Calu3 (cell line): ENCODE data around the gene CCNK. TPM values are rescaled to one million over a fixed set of nuclear protein-coding genes. Genes with fewer than 3 reads are reported as not detected.
A peak's percentile ranks its signal among the peaks of the same experiment; 100 is the strongest.

Experiments
- BruUV-seq: library from RNA; stranded (reverse); fragments of 400-500 nt; replicated peaks from 2 replicates; lab custom pipeline; 2021; lab: Mats Ljungman, UMichigan
- CTCF ChIA-PET: fragments of 300-600 bp; sonication (Branson Sonifier 250); formaldehyde crosslinking; loops from one replicate; lab custom pipeline; 2022; ENCODE audit warnings: antibody characterized with exemption; lab: Charles Lee
- DNase-seq: peaks from one replicate; pipeline ENCODE4 v3.0.0; 2022
- H3K27ac Mint-ChIP-seq: one replicate; pipeline ENCODE4 v1.8.0; 2022; ENCODE audit warnings: mixed read lengths; ENCODE audit not compliant: unreplicated experiment
- H3K27me3 Mint-ChIP-seq: one replicate; pipeline ENCODE4 v1.8.0; 2022; ENCODE audit warnings: mixed read lengths; ENCODE audit not compliant: unreplicated experiment
- H3K36me3 Mint-ChIP-seq: one replicate; pipeline ENCODE4 v1.8.0; 2022; ENCODE audit warnings: mild to moderate bottlenecking, moderate library complexity, mixed read lengths; ENCODE audit not compliant: insufficient read depth, unreplicated experiment
- H3K4me1 Mint-ChIP-seq: one replicate; pipeline ENCODE4 v1.8.0; 2022; ENCODE audit warnings: mild to moderate bottlenecking, low read depth, mixed read lengths; ENCODE audit not compliant: unreplicated experiment
- H3K4me3 Mint-ChIP-seq: one replicate; pipeline ENCODE4 v1.8.0; 2022; ENCODE audit warnings: mild to moderate bottlenecking, low read depth, moderate library complexity, mixed read lengths; ENCODE audit not compliant: unreplicated experiment
- H3K9me3 Mint-ChIP-seq: one replicate; pipeline ENCODE4 v1.8.0; 2022; ENCODE audit warnings: low read depth, mixed read lengths; ENCODE audit not compliant: unreplicated experiment
- CTCF ChIP-seq: fragments of 200-600 bp; IDR thresholded peaks from one replicate; pipeline ENCODE4 v1.8.0; 2022; ENCODE audit warnings: antibody characterized with exemption; ENCODE audit not compliant: unreplicated experiment
- intact Hi-C: fragments of 100-400 bp; cut with micrococcal nuclease; formaldehyde crosslinking; loops from one replicate; pipeline ENCODE4 v1.10.0; 2022; ENCODE audit not compliant: unreplicated experiment
- total RNA-seq: library from RNA; stranded (reverse); gene quantifications from 2 replicates; pipeline ENCODE4 v1.2.3, GENCODE V29; 2022

Gene CCNK
- total RNA-seq, 1 experiment from 2014 or later = 71.5 TPM

- TF ChIP-seq CTCF = no peak
- no TSS peak for BruUV-seq
- H3K4me3 Mint-ChIP-seq = no peak overlapping the region
- CTCF ChIA-PET = no interaction called here
- H3K36me3 Mint-ChIP-seq = no peaks in the 10 kb centered on the region
- intact Hi-C loops = no loop called here
- DNase-seq = no peak
- H3K27me3 Mint-ChIP-seq = no peaks in the 10 kb centered on the region
- H3K9me3 Mint-ChIP-seq = no peaks in the 10 kb centered on the region
- peaks cover 28% of the 10 kb centered on the region for H3K4me1 Mint-ChIP-seq
- H3K27ac Mint-ChIP-seq = no peak overlapping the region
Measured at GRCh38 chr14:99550387-99550992, 69.3 kb downstream of the CCNK start.

GRCh38 chr14:99551034-99551922 is 70.1 kb downstream of the CCNK start:
- intact Hi-C loops = no loop called here
- Mint-ChIP-seq H3K36me3 (no peaks in the 10 kb centered on the region), H3K9me3 (no peaks in the 10 kb centered on the region), H3K4me3 (no peak overlapping the region), H3K4me1 (peaks cover 32% of the 10 kb centered on the region), H3K27ac (no peak overlapping the region), H3K27me3 (no peaks in the 10 kb centered on the region)
- no peak for TF ChIP-seq CTCF
- no peak for DNase-seq
- CTCF ChIA-PET = no interaction called here
- BruUV-seq = no TSS peak

- CTCF ChIA-PET = interaction anchor here (1.1 kb wide), 1 partner anchor 27 kb away, joined by 3 read pairs; no protein-coding TSS in a partner anchor
- no peaks in the 10 kb centered on the region for H3K36me3 Mint-ChIP-seq
- no peak for DNase-seq
- H3K9me3 Mint-ChIP-seq = no peaks in the 10 kb centered on the region
- no peak overlapping the region for H3K4me3 Mint-ChIP-seq
- peaks cover 32% of the 10 kb centered on the region for H3K4me1 Mint-ChIP-seq
- H3K27ac Mint-ChIP-seq = no peak overlapping the region
- TF ChIP-seq CTCF = no peak
- BruUV-seq = no TSS peak
- H3K27me3 Mint-ChIP-seq = no peaks in the 10 kb centered on the region
- intact Hi-C loops = no loop called here
Measured at GRCh38 chr14:99552021-99552553, 70.9 kb downstream of the CCNK start.

- BruUV-seq = no TSS peak
- H3K4me1 Mint-ChIP-seq = peaks cover 32% of the 10 kb centered on the region
- H3K36me3 Mint-ChIP-seq = no peaks in the 10 kb centered on the region
- DNase-seq = peak; percentile 37
- intact Hi-C loops = no loop called here
- CTCF ChIA-PET = interaction anchor here (1.1 kb wide), 1 partner anchor 27 kb away, joined by 3 read pairs; no protein-coding TSS in a partner anchor
- no peak overlapping the region for H3K27ac Mint-ChIP-seq
- no peaks in the 10 kb centered on the region for H3K9me3 Mint-ChIP-seq
- no peaks in the 10 kb centered on the region for H3K27me3 Mint-ChIP-seq
- no peak for TF ChIP-seq CTCF
- no peak overlapping the region for H3K4me3 Mint-ChIP-seq
Measured at GRCh38 chr14:99552572-99553216, 71.5 kb downstream of the CCNK start.
